GM10248 (cell line): ENCODE data around the gene TRA2B.
A peak's percentile ranks its signal among the peaks of the same experiment; 100 is the strongest.

Source experiments
- CTCF ChIA-PET: fragments of 300-600 bp; sonication (Branson Sonifier 250); formaldehyde crosslinking; extraction: SDS; loops from one replicate; lab custom pipeline; 2021; ENCODE audit warnings: antibody characterized with exemption; lab: Yijun Ruan, JAX
- POLR2A ChIA-PET: fragments of 350-650 bp; sonication (Branson Sonifier 250); formaldehyde crosslinking; extraction: SDS; loops from one replicate; lab custom pipeline; 2020; ENCODE audit warnings: antibody characterized with exemption; lab: Yijun Ruan, JAX
- DNase-seq: peaks from one replicate; pipeline ENCODE4 v3.0.0; 2012; ENCODE audit errors: extremely low spot score
- TF ChIP-seq, protein P1 (sequence below): IDR thresholded peaks from 2 replicates; pipeline ENCODE4 v1.5.1; 2012; ENCODE audit warnings: mild to moderate bottlenecking, low read depth; ENCODE audit errors: extremely low read depth, missing control alignments, control extremely low read depth

Gene TRA2B

DNA sequence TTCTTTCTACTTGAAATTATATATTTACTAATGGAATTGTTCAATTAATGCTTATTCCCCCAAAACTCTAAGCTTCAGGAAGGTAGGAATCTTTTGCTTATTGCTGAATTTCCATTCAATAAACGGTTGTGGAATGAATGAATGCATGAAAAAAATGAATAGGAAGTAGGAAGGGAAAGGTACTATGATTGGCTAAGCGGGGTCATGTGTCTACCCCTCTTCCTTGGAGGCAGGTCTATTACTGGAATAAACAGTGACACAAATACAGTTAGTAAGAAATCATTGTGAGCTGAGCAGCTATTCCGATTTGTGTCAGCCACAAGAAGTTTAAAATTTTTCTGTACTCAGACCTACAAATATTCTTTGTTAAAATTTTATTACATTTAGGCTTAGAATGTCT lies 10.5 kb upstream of the TRA2B start:
- TF ChIP-seq, protein P1, sequence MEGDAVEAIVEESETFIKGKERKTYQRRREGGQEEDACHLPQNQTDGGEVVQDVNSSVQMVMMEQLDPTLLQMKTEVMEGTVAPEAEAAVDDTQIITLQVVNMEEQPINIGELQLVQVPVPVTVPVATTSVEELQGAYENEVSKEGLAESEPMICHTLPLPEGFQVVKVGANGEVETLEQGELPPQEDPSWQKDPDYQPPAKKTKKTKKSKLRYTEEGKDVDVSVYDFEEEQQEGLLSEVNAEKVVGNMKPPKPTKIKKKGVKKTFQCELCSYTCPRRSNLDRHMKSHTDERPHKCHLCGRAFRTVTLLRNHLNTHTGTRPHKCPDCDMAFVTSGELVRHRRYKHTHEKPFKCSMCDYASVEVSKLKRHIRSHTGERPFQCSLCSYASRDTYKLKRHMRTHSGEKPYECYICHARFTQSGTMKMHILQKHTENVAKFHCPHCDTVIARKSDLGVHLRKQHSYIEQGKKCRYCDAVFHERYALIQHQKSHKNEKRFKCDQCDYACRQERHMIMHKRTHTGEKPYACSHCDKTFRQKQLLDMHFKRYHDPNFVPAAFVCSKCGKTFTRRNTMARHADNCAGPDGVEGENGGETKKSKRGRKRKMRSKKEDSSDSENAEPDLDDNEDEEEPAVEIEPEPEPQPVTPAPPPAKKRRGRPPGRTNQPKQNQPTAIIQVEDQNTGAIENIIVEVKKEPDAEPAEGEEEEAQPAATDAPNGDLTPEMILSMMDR, result no peak
- ChIA-PET POLR2A (no interaction called here), CTCF (no interaction called here)
- no peak for DNase-seq

DNA sequence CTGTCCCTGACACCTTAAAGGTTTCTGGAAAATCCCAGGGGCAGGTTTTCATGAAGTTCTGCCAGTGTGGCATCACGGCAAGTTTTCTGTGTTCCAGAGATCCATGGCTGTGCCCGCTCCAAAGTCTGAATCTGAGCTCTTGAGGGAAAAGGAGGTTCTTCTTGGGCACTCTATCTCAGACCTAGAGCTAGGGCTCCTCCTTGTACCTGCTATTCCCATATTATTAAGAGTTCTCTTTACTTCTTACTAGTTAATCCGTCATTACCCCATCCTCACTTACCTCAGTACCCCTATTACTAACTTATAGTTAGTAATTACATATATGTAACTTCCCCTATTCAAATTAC lies 5.9 kb upstream of the TRA2B start:
- CTCF ChIA-PET, result interaction anchor here (0.7 to 3.8 kb wide), 95 partner anchors 9 to 1084 kb away, joined by 3 to 148 read pairs (median 4); partner anchors contain the start of genes AHSG, CRYGS, DNAJB11 and ETV5
- DNase-seq, result no peak
- POLR2A ChIA-PET, result interaction anchor here (0.6 to 1.2 kb wide), 5 partner anchors 13 to 31 kb away, joined by 3 to 4 read pairs (median 3); no protein-coding TSS in a partner anchor
- TF ChIP-seq, protein P1, result no peak

DNA sequence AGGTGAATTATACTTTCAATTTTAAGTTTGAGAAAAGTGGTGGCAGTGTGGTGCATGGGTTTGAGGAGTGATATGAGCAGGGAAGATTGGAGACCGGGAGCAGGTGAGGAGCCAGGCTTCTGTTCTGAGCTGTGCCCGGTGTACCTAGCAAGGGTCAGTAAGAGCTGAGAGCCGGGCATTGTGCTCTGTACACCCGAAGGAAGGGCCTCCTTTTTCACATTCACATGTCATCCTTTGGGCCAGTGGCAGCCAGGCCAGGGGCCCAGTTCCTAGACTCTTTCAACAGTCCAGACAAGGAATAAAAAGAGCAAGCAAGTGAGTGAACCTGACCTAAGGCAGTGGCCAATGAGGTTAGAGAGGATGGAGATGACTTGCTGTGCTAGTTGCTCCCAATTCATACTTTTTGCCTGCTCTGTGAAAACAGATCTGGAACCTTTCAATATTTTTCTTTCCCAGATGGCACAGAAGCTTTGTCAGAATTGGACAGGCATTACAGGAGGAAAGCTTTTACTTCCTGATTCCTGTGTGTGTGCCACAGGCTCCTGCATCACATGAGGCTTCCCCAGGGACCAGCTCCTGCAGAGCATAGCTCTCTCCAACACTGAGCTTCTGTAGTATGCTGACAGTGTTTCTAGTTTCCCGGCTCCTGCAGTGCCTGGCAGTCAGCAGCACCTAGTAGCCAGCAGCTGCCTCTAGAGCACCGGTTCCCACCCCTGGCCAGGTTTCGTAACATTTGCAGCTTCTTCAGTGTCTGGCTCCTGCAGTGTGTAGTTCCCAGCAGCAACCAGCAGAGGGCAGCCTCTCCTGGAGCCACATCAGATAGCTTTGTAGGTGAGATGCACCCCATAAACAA lies 5.3 kb upstream of the TRA2B start:
- DNase-seq, result peak; percentile 84
- POLR2A ChIA-PET, result interaction anchor here (0.6 to 1.2 kb wide), 5 partner anchors 13 to 30 kb away, joined by 3 to 4 read pairs (median 3); no protein-coding TSS in a partner anchor
- CTCF ChIA-PET, result interaction anchor here (0.7 to 3.8 kb wide), 96 partner anchors 9 to 1084 kb away, joined by 3 to 148 read pairs (median 4); partner anchors contain the start of genes AHSG, CRYGS, DNAJB11 and ETV5
- TF ChIP-seq, protein P1, result peak; percentile 99

DNA sequence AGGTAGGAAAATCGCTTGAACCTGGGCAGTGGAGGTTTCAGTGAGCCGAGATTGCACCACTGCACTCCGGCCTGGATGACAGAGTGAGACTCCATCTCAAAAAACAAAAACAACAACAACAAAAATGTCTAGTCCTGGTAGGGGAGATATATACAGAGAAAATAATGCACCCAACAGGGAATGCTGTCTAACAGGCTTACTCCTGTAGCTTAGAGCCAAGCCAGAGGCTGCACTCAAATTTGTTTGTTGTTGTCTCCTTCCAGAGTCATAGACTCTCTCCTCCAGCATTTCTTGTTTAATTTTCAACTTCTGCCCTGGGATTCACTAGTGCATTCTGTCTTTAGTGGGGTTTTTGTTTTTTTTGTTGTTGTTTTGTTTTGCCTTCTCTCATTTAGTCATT lies 4.6 kb upstream of the TRA2B start:
- CTCF ChIA-PET, result interaction anchor here (0.6 to 3.8 kb wide), 24 partner anchors 8 to 882 kb away, joined by 3 to 148 read pairs (median 12); partner anchors contain the start of genes AHSG, DNAJB11 and TBCCD1

DNA sequence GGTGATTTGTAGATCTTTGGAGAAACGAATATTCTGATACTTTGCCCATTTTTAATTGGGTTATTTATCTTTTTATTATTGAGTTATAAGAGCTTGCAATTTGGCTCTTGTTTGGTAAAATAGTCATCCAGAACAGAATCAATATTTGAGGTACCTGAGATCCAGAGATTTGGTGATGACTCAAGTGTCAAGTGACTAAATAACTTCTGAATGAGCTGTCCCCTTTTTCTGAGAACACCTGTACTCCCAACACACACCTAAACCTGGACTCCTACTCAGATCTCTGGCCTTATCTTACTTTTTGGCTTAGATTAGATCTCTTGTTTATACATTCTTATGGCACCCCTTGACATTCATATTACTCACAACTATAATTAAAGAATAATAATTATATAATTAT lies 3.1 kb upstream of the TRA2B start:
- no peak for DNase-seq
- ChIA-PET POLR2A (no interaction called here), CTCF (no interaction called here)
- TF ChIP-seq, protein P1, result no peak

More for the DNA sequence above, 4.6 kb upstream of the TRA2B start:
- TF ChIP-seq, protein P1, result no peak
- no peak for DNase-seq
- POLR2A ChIA-PET, result no interaction called here

DNA sequence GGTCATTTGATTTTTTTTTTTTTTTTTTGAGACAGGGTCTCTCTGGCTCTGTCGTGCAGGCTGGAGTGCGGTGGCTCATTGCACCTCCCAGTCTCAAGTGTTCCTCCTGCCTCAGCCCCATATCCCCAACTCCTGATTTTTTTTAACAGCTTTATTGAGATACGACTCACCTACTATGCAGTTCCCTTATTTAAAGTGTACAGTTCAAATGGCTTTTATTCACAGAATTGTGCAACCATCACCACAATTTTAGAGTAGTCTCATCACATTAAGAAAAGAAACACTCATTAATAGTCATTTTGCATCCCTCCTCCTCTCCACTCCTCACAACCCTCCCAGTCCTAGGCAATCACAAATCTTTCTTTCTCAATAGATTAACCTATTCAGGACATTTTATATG lies 1.9 kb upstream of the TRA2B start:
- ChIA-PET POLR2A (no interaction called here), CTCF (no interaction called here)
- no peak for DNase-seq
- TF ChIP-seq, protein P1, result no peak
